ENCODE measurements around the gene CLDN6. TPM values are rescaled to one million over a fixed set of nuclear protein-coding genes. Genes with fewer than 3 reads are reported as not detected.
"Not testable (repeated sequence)": the region's sequence is repeated elsewhere in the genome, so short reads cannot be mapped to it uniquely, and the experiment has no call there.

The CLDN6 gene
- total and polyA plus RNA-seq, 12 donors: 0.46 to 0.47 TPM; not detected in 10

DNA sequence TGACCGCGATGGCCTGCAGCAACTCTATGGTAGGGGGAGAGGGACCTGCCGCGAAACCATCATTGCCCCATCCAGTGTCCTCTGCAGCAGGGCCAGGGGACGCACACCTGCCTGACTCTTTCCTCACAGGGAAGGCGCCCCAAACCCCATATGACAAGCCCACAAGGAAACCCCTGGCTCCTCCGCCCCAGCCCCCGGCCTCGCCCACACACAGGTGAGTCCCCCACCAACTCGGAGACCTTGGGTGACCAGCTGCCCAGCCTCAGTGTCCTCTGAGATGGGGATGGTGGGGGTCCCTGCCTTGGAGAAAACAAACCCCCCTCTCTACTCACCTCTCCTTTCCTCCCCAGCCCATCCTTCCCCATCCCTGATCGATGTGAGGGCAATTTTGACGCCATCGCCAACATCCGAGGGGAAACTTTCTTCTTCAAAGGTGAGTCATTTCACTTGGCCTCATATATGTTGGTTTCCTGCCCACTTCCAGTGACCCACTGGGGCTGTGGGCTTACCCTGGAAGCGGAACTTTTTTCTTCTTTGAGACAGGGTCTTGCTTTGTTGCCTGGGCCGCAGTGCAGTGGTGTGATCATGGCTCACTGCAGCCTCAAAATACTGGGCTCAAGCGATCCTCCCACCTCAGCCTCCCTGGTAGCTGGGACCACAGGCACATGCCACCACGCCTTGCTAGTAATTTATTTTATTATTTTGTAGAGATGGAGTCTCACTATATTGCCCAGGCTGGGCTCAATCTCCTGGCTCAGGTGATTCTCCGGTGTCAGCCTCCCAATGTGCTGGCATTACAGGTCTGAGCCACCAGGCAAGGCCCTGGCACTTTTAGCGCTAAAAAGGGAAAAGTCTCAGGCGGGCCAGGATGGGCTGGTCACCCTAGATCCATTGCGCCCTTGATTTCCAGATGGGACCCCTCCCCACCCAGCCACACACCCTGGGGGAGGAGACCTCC lies 39.5 kb upstream of the CLDN6 start:
- peaks cover 9 to 17% of the 10 kb centered on the region in 2 donors for H3K4me1 ChIP-seq (replicated peaks in 1 of 2)
- no peaks in the 10 kb centered on the region for H3K27me3 ChIP-seq
- TF ChIP-seq CTCF (IDR thresholded peaks at IDR 0.05): no peak
- TF ChIP-seq POLR2A (IDR thresholded peaks at IDR 0.05): no peak
- no peak overlapping the region for H3K4me3 ChIP-seq
- no peaks in the 10 kb centered on the region for H3K9me3 ChIP-seq (replicated peaks in 1 of 3)
- no peak for DNase-seq
- WGBS, 4 donors: 90 to 92% (median 91%) methylated on average over 19 to 22 of the region's 22 CpGs
- no peaks in the 10 kb centered on the region for H3K36me3 ChIP-seq (replicated peaks in 1 of 2)
- intact Hi-C loops (cut with DNase I): loop anchor here (5.0 to 10.0 kb wide), 3 partner anchors 67 to 117 kb away; no protein-coding TSS in a partner anchor
- no peak overlapping the region for H3K27ac ChIP-seq

GRCh38 chr16:3056336-3057180 lies 38.6 kb upstream of the CLDN6 start:
- H3K27me3 ChIP-seq: no peaks in the 10 kb centered on the region
- peaks cover 9 to 17% of the 10 kb centered on the region in 2 donors for H3K4me1 ChIP-seq (replicated peaks in 1 of 2)
- DNase-seq: no peak
- no peaks in the 10 kb centered on the region for H3K36me3 ChIP-seq (replicated peaks in 1 of 2)
- no peak overlapping the region for H3K4me3 ChIP-seq
- intact Hi-C loops (cut with DNase I): loop anchor here (5.0 to 10.0 kb wide), 3 partner anchors 68 to 118 kb away; no protein-coding TSS in a partner anchor
- TF ChIP-seq CTCF (IDR thresholded peaks at IDR 0.05) (no peak), POLR2A (IDR thresholded peaks at IDR 0.05) (no peak)
- WGBS, 4 donors: 81 to 88% (median 86%) methylated on average over 10 to 19 of the region's 19 CpGs
- H3K9me3 ChIP-seq (replicated peaks in 1 of 3): no peaks in the 10 kb centered on the region
- no peak overlapping the region for H3K27ac ChIP-seq

DNA sequence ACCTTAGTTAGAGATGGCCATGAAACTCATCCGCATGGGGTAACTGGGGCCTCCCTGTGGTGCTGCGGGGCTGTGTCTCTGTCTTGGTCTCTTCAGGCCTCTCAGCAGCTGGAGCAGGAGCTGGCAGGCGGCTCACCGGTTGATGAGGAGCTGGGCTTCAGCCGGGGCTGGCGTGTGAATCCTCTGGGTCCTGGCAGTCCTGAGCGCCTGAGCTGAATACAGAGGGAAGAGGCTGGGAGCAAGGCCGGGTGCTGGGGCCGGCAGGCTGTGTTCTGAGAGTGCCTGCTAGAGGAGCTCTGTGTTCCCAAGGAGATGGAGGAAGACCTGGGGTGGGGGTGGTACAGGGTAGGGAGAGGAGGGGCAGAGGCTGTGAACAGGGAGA lies 37.7 kb upstream of the CLDN6 start:
- H3K4me1 ChIP-seq (replicated peaks in 1 of 2): peaks cover 9 to 17% of the 10 kb centered on the region in 2 donors
- not testable (repeated sequence) for H3K4me3 ChIP-seq; DNase-seq; H3K27ac ChIP-seq; H3K27me3 ChIP-seq; H3K9me3 ChIP-seq (replicated peaks in 1 of 3); H3K36me3 ChIP-seq (replicated peaks in 1 of 2)
- intact Hi-C loops (cut with DNase I): loop anchor here (5.0 to 10.0 kb wide), 3 partner anchors 69 to 119 kb away; no protein-coding TSS in a partner anchor
- WGBS, 4 donors: 34 to 51% (median 49%) methylated on average over 5 to 9 of the region's 9 CpGs; no CpG with 5 or more reads in 1 of the 4 donors

- Histone ChIP-seq H3K4me1 (replicated peaks in 1 of 2) (peaks cover 9 to 17% of the 10 kb centered on the region in 2 donors), H3K4me3 (no peak overlapping the region), H3K9me3 (replicated peaks in 1 of 3) (no peaks in the 10 kb centered on the region), H3K27me3 (no peaks in the 10 kb centered on the region), H3K27ac (no peak overlapping the region), H3K36me3 (replicated peaks in 1 of 2) (no peaks in the 10 kb centered on the region)
- 65 to 76% (median 67%) methylated on average over 13 to 17 of the region's 17 CpGs for WGBS, 4 donors
- intact Hi-C loops (cut with DNase I): loop anchor here (5.0 to 10.0 kb wide), 3 partner anchors 70 to 120 kb away; no protein-coding TSS in a partner anchor
- no peak for DNase-seq
- TF ChIP-seq CTCF (IDR thresholded peaks at IDR 0.05) (no peak), POLR2A (IDR thresholded peaks at IDR 0.05) (no peak)
Measured at GRCh38 chr16:3054965-3055733, 37.2 kb upstream of the CLDN6 start.

DNA sequence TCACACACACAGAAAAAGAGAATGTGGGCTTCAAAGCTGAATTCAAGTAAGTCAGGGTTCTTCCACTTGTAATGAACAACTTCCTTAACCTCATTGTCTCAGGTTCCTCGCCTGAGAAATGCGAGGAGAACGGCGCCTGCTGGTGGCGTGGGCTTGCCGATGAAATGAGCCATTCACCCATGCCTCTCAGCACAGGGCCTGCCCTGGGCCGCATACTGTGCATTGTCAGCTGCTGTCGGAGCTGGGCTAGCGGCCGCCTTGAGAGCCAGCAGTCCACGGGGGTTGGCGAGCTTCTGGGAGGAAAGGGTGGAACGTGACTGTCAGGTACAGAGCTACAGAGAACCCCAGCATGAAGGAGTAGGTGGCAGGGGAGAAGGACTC lies 35.3 kb upstream of the CLDN6 start:
- intact Hi-C loops (cut with DNase I): loop anchor here in 1 of 2 donors (10.0 kb wide), 2 partner anchors 71 to 121 kb away; no protein-coding TSS in a partner anchor
- 80 to 84% (median 82%) methylated on average over 1 to 13 of the region's 13 CpGs for WGBS, 4 donors

DNA sequence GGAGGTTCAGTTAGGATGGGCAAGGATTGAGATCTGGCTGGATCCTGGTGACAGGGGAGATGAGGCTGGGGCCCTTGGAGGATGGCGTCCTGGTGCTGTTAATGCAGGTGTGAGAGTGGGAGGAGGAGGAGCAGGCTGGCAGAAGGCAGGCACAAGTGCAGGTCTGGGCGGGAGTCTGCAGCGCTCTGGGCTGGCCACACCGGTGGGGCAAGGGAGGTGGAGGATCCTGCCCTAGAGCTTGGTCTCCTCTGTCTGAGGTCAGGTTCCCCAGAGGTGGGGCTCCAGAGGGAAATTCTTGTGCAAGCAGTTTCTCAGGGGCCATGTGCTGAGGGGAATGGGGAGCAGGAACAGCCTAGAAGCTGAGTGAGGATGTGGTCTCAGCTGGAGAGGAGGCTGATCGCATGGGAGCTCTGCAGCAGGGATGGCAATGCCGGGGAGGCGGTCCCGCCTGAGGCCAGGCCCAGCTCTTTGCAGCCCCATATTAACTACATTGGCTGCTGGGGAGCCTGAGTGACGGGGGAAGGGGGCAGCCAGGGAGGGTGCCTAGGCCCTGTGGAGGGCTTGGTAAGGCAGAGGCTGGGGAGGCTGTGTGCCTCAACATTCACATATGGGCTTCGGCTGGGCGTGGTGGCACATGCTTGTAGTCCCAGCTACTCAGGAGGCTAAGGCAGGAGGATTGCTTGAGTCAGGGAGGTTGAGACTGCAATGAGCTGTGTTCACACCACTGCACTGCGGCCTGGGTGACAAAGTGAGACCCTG lies 34.8 kb upstream of the CLDN6 start:
- not testable (repeated sequence) for H3K9me3 ChIP-seq (replicated peaks in 1 of 3); H3K27ac ChIP-seq; H3K4me3 ChIP-seq; H3K4me1 ChIP-seq (replicated peaks in 1 of 2); DNase-seq; H3K36me3 ChIP-seq (replicated peaks in 1 of 2)
- H3K27me3 ChIP-seq: peaks cover 13% of the 10 kb centered on the region
- WGBS, 4 donors: 72 to 83% (median 75%) methylated on average over 2 to 11 of the region's 12 CpGs
- intact Hi-C loops (cut with DNase I): loop anchor here in 1 of 2 donors (10.0 kb wide), 2 partner anchors 72 to 122 kb away; no protein-coding TSS in a partner anchor

More for the DNA sequence above, 35.3 kb upstream of the CLDN6 start:
- H3K4me1 ChIP-seq (replicated peaks in 1 of 2); H3K36me3 ChIP-seq (replicated peaks in 1 of 2); H3K27ac ChIP-seq; H3K27me3 ChIP-seq; H3K4me3 ChIP-seq; H3K9me3 ChIP-seq (replicated peaks in 1 of 3); DNase-seq: not testable (repeated sequence)

Measured in adrenal gland (tissue), 12 donors.